Activated CD4-positive, alpha-beta T cell treated with anti-CD3 and anti-CD28 coated beads, Interleukin-10, Interleukin-2, amounts not matched to agents 100 ng/mL and 50 ng/mL, durations not matched to agents 16 hours and 8 hours (primary cell): ENCODE measurements around the gene AKIP1.
"Not testable (repeated sequence)": the region's sequence is repeated elsewhere in the genome, so short reads cannot be mapped to it uniquely, and the experiment has no call there.

Experiments used
- DNase-seq: peaks from one replicate; pipeline ENCODE4 v3.0.0-alpha.2; 2020

Gene AKIP1, protein sequence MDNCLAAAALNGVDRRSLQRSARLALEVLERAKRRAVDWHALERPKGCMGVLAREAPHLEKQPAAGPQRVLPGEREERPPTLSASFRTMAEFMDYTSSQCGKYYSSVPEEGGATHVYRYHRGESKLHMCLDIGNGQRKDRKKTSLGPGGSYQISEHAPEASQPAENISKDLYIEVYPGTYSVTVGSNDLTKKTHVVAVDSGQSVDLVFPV

DNA sequence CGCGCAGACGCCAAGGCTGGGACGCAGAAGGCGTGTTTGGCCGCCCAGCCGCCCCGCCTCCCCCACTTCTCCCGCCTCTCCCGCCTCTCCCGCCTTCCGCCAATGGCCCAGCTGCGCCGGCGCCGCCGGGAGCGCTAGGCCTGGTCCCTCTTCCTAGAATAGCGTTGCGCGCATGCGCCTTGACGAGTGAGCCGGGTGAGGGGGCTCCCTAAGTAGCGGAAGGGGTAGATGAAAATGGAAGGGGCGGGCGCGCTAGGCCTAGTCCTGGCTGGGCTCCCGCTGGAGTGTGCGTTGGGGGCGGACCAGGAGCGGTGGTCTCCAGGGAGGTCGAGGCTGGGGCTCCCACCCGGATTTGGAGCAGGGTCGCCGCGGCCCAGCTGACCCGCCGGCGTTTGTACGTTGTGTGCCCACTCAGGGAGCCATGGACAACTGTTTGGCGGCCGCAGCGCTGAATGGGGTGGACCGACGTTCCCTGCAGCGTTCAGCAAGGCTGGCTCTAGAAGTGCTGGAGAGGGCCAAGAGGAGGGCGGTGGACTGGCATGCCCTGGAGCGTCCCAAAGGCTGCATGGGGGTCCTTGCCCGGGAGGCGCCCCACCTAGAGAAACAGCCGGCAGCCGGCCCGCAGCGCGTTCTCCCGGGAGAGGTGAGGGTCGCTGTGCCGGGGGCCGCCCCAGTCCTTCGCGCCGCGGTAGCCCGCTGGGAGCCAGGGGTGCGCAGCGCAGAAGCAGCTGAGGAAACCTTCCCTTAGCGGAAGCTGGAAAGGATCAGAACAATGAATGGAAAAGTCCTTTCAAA is at the start of gene AKIP1:
Gene AKIP1 (plus strand): TSS at position 161 of the 795 bp plus-strand sequence. CDS start 261 bp downstream, at position 422.
- peak; percentile 95 for DNase-seq

DNA sequence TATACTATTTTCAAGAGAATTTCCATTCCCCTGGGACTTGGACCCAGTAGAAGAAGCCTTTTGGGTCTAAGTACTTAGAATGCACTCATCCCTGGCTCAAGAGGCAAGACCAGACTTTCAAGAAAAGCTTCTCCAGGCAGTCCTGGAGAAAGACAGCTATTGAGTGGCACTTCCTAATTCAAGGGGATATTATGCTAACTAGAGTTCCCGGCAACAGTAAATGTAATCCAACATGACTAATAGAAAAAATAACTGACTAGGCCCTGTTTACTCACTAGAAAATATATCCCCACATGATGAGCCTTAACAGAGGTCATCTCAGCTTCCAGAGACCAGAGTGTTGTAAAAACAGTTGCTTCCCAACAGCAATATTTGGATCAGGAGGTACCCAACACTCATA is 47.2 kb upstream of the AKIP1 start:
- no peak for DNase-seq

DNA sequence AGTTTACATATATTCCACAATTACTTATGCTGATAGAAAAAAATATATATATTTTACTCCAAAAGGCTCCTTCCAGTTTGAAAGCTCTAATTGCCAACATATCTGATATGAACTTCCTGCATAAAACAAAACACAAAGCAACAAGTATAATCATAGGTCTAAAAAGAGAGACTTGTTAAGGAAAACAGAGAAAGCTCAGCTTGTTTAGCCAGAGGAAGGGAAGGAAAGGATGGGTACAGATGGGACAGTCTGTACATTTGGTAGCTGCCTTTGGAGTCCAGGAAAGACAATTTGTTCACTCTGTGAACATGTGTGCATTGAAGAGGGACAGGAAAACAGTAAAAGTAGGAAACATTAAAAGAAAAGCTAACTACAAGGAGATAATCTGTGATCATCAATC is 45.7 kb upstream of the AKIP1 start:
- DNase-seq = no peak

DNA sequence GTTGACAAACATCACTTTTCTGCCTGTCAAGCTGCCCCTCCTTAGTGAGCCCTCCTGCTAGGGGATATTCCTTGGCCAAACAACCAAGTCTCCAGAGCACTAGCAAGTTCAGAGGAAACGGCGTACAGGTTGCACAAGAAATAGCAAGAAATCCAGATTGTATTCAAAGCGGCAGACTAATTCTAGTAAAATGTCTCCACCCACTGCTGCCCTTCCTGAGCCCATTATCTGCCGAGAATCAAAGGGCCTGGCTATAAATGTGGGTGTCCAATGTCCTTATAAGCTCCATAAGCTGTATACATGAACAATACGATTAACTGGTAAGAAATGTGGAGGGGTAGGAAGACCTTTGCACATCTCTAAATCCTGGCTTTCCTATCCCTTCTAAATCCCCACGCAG is 44.0 kb upstream of the AKIP1 start:
- no peak for DNase-seq

DNA sequence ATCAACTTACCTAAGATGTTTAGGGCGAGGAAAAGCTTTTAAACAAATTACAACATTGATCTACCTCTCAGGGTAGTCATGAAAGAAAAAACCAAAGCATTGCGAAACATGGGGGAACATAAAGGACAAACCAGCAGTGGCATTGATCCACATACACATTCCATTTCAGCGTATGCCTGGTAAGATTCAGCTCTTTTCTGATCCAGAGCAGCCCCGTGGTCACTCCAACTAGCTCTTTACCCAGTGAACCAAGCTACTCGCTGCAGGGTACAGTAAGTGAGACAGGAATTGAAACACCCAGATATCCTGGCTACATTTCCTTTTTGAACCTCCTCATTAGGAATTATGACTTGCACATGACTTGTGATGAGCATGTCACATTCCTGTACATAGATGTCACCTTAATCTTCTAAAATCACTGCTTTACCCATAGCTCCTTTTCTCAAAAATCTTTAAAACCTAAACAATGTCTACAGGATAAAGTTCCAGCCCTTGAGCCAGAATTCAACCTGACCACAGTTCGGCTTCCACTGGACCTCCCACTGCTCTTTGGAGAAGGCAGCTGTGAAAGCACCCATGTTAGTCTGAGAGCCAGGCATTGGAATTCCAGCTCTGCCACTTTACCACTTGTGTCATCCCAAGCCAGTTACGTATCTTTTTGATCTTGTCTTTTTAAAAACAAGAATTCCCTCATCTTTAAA is 42.9 kb upstream of the AKIP1 start:
- DNase-seq = no peak

DNA sequence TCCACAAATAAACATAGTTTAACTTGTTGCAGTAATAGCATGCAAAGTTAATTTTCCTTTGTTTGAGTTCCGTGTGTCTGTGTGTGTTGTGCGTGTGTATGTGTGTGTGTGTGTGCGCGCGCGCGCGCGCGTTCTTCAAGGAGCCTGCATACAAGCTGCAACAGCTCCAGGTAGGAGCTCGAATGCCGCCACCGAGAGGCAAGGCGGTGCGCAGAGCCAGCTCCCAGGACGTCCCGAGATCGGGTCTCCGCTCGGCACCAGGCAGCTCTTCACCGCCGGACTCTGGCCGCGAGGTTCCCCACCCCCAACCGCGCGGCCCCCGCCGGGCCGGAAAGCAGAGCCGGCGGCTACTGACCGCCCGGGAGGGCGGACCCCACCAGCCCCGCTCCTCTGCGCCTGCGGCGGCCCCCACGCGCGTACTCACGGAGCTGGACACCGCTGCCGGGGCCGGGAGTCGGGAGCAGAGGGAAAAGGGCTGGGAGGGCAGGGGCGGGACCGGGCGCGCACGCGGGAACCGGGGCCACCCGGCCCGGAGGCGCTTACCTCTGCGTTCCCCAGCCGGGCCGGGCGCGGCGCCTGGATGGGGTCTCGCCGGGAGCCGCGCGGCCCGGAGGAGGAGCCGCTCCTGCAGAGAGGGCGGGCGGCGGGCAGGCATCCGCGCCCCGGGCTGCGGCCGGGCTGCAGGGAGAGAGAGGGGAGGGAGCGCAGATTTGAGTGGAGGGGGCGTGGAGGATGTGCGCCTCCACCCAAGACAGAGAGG is 40.4 kb upstream of the AKIP1 start:
- peak; percentile 34 for DNase-seq

DNA sequence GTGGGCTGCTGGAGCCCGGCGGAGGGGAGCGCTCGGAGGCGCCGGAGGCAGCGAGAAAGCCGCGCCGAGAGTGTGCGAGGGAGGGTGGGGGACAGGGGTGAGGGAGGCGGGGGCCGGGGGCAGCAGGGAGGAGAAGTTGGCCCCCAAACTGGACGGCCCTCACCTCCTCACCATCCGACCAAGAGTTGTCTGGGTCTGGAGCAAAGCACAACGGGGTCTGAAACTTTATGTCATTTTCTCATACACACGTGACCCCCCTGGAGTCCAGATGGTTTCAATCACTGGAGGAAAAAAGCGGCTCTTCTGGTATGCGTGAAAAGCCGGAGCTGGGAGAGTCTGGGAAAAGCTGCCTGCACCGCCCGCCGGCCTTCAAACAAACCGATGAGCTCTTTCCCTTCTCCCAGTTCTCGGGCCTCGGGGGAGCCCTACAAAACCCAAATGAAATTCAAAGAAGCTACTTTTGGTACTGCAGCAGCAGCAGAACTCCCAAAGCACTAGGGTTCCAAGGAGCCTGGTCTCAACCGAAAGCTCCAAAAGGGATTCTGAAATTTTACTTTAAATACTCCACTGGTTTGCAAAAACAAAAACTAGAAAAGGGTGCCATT is 39.7 kb upstream of the AKIP1 start:
- DNase-seq = no peak

DNA sequence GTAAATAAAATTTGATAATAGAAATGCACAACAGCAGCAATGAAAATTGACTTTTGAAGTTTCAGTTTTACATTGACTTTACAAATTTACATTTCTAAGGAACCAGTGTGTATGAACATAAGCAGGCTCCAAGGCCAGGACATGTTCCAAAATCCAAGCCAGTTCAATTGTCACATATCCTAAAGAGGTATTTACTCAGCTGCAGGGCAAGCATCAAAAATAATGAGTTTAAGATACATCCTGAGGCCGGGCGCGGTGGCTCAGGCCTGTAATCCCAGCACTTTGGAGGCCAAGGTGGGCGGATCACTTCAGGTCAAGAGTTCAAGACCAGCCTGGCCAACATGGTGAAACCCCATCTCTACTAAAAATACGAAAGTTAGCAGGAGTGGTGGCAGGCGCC is 39.0 kb upstream of the AKIP1 start:
- DNase-seq = no peak

DNA sequence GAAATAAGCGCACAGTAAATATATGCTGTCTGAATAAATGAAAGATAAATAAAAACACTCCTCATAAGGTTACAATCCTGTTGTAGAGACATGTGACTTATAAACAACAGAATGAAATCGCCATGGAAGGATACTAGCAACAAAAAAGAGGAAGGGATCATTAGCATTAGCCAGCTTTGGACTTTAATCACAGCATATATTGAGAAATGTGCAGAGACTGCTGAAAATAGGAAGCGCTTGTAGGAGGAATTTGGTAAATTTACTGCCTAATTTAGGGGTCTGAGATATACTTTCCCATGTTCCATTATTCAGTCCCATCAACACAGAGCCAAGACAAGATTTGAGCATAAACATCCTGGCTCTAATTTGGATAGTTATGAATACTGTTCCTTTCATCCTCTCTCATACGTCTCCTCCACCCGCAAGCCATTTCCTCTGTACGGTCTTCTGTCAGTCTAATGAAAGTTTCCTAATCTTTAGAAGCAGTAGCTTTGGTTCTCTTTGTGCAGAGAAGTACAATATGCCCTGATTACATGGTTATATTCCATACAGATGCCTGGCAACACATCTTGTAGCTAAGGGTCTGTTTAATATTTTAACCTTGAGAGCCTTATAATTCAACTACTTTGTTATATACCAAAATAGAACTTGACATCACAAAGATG is 37.1 kb upstream of the AKIP1 start:
- DNase-seq = peak; percentile 6

DNA sequence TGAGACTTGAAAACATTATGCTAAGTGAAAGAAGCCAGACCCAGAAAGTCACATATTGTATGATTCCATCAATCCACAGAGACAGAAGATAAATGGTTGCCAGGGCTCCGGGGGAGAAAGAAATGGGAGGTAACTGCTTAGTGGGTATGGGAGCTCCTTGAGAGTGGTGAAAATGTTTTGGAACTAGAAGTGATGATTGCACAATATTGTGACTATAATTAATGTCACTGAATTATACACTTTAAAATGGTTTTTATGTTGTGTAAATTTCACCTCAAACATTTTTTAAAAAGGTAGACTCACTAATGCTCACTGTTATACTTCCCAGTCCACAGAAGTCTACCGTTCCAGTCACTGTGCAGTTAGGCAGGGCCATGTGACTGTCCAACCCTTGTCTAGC is 32.2 kb upstream of the AKIP1 start:
- DNase-seq = no peak

DNA sequence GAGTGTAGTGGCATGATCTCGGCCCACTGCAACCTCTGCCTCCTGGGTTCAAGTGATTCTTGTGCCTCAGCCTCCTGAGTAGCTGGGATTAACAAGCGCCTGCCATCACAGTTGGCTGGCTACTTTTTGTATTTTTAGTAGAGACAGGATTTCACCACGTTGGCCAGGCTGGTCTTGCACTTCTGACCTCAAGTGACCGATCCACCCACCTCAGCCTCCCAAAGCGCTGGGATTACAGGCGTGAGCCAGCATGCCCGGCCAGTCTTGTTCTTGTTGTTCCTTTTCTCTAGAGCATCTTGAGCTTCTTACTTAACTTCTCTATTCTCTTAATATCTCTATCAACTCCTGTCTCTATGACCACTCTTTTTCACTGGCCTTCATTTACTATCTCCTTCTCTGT is 29.4 kb upstream of the AKIP1 start:
- not testable (repeated sequence) for DNase-seq

DNA sequence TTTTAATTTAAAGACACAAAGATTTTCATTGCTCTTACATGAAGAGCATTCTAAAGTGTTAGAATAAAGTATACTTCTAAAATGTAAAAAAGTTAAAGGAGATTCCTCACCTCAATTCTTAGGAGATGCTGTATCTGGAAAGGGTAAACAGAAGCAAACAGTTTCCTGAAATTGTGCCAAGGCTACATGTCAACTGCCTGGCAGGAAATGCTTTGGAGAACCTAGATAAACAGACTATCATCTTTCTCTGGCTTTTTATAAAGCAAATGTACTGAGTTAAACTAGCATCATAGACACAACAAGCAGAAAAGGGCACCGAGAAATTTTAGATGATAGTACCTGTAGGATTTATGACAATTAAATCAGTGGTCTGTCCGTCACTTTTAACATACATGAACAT is 24.7 kb upstream of the AKIP1 start:
- no peak for DNase-seq

DNA sequence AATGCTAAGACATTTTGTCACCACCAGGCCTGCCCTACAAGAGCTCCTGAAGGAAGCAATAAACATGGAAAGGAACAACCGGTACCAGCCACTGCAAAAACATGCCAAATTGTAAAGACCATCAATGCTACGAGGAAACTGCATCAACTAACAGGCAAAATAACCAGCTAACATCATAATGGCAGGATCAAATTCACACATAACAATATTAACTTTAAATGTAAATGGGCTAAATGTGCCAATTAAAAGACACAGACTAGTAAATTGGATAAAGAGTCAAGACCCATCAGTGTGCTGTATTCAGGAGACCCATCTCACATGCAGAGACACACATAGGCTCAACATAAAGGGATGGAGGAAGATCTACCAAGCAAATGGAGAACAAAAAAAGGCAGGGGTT is 19.8 kb upstream of the AKIP1 start:
- not testable (repeated sequence) for DNase-seq

DNA sequence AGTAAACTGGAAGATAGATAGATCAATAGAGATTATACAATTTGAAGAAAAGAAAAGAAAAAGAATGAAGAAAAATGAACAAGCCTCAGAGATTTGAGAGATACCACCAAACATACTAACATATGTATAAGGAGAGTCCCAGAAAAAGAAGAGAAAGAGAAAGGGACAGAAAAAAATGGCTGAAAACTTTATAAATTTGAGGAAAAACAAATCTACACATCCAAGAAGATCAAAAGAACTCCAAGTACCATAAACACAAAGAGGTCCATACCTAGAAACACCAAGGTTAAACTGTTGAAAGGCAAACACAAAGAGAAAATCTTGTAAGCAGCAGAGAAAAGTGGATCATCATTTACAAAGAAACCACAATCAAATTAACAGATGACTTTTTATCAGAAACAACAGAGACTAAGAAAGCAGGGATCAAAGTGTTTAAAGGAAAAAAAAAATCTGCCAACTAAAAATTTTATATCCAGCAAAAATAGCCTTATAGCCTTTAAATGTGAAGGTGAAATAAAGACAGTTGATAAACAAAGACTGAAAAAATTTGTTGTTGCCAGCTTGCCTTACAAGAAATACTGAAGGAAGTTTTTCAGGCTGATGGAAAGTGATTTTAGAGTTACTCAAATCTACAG is 11.8 kb upstream of the AKIP1 start:
- no peak for DNase-seq

DNA sequence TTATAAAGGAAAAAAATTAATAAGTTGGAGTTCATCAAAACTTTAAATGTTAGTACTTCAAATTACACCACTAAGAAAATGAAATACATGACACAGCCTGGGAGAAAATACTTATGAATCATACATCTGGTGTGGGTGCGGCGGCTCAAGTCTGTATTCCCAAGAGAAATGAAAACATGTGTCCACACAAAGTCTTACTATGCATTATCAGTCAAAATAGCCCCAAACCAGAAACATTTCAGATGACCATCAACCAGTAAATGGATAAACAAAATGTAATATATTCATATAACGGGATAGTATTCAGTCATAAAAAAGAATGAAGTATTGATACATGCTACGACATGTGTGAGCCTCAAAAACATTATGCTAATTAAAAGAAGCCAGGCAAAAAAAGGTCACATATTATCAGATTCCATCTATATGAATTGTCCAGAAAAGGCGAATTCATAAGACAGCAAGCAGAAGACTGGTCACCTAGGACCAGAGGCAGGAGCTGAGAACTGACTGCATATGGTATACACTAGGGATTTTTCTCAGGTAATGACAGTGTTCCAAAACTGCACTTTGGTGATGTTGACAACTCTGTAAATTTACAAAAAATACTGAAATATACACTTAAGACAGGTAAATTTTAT is 5.3 kb upstream of the AKIP1 start:
- no peak for DNase-seq

DNA sequence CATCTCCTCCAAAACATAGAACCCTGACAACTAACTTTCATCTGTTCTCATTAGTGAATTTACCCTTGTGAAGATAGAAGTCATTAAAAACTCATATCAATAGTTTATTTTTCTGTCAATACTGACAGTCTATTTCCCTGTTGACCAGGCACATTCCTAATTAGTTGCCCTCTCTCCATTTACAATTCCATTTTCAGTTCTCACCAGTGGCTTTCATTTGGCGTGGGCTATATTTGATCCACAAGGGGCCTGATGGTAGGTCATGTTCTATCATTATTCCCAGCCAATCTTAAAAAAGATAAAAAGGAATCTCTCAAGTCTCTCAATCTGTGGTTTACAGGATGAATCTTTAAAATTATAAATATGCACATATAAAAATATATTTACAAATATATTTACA is 3.9 kb upstream of the AKIP1 start:
- no peak for DNase-seq

DNA sequence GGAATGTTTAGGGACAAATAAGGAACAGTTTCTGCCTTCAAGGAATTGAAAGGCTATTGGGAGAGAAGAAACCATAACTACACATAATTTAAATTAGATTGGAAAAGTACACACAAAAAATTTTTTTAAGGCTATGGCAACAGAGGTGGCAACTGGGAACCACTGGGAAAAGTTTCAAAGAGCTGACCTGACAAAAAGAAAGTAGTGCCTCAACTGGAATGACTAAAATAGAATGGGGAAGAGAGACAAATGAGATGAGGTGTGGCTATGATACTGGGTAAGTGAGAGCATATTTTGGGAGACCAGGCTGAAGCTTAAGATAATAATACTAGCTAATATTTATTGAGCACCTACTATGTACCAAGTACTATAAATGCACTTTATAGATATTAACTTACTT is 2.9 kb upstream of the AKIP1 start:
- DNase-seq = no peak

DNA sequence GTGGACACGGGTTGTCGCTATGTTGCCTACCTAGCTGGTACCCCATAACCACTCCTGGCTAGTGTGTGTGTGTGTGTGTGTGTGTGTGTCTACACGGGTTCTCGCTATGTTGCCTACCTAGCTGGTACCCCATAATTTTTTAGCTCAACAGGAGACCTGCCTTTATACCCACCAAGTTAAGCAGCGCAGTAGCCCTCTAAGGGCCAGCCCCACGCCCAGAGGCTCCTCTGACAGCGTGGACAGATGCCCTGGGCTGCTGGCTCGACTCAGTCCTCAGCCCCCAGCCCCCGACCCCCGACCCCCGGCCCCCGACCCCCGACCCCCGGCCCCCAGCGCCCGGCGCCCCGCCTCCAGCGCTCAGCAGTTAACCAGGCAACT is 351 bp upstream of the AKIP1 start:
- no peak for DNase-seq

DNA sequence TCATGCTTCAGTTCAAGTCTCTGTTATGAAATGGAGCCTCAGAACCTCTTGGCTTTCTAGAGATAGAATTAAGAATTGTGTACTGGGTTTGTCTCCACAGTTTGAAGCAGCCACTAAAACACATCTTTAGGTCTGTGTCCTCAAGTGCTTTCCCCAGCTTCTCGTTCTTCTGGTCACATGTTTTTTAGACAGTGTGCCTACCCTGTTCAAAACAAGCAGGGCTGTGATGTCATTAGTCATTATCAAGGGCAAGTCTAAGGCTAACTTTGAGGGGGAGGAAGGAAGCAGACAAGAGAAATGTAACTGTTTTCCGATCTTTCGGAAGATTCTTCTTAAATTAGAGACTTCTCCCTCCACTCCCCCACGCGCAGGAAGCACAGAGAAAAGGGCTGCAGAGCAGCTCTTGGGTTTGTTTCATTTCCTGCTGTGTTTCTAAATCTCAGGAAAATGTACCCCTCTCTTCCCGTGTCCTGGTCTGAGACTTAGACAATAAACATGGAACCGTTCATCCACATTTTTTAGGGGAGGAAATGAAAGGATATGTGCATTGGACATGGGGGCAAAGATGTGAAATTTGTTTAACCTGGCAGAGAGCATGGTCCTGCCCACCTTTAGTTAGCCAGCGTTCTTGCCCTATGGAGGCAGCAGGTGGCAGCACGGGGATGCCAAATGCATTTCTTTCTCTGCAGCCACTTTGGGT is 3.1 kb downstream of the AKIP1 start:
- peak; percentile 59 for DNase-seq

DNA sequence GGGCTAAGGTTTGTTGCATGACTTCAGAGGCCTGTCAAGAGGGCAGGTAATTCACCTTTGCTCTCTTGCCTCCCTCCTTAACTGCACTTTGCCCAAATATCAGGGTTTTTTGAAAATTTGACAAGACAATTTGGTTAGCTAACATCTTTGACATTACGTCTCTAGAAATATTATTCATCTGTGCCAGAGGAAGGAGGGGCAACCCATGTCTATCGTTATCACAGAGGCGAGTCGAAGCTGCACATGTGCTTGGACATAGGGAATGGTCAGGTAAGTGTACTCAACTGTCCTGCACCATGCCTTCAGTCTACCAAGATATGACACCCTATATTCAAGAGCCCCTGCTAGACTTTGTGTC is 3.7 kb downstream of the AKIP1 start:
- no peak for DNase-seq
